OCI-LY1 (cell line): ENCODE results near the gene AMOT.

ENCODE experiments used
- CTCF ChIP-seq: fragments of 200-600 bp; sonication (generic), shearing (Covaris generic); IDR thresholded peaks from 2 replicates; pipeline ENCODE4 v1.5.1; 2017; ENCODE audit warnings: mild to moderate bottlenecking, antibody characterized with exemption, low read length, moderate library complexity, mixed read lengths
- EZH2 ChIP-seq: fragments of 200-600 bp; sonication (generic), shearing (Covaris generic); IDR thresholded peaks from 2 replicates; pipeline ENCODE4 v1.8.0; 2017; ENCODE audit warnings: borderline replicate concordance, mixed run types, mild to moderate bottlenecking, antibody characterized with exemption, low read length, moderate library complexity, mixed read lengths

GRCh38 chrX:112738347-112739033 is 102.1 kb downstream of the AMOT start:
- TF ChIP-seq CTCF (no peak), EZH2 (no peak)
